Ishikawa (cell line): ENCODE results near the gene CMTR1.

ENCODE experiments used
- CEBPB ChIP-seq: IDR thresholded peaks from 2 replicates; pipeline ENCODE4 v1.6.1; 2012
- CREB1 ChIP-seq: IDR thresholded peaks from 2 replicates; pipeline ENCODE4 v1.6.1; 2012; ENCODE audit warnings: low read depth
- EGR1 ChIP-seq: IDR thresholded peaks from 2 replicates; pipeline ENCODE4 v1.6.1; 2012
- EP300 ChIP-seq: IDR thresholded peaks from 2 replicates; pipeline ENCODE4 v1.6.1; 2012; ENCODE audit warnings: borderline replicate concordance
- FOXM1 ChIP-seq: IDR thresholded peaks from 2 replicates; pipeline ENCODE4 v1.6.1; 2012; ENCODE audit warnings: low read depth, borderline replicate concordance
- MAX ChIP-seq: IDR thresholded peaks from 2 replicates; pipeline ENCODE4 v1.6.1; 2012
- NFIC ChIP-seq: IDR thresholded peaks from 2 replicates; pipeline ENCODE4 v1.6.1; 2012
- RAD21 ChIP-seq: IDR thresholded peaks from 2 replicates; pipeline ENCODE4 v1.6.1; 2012; ENCODE audit warnings: low read depth
- REST ChIP-seq: IDR thresholded peaks from 2 replicates; pipeline ENCODE4 v1.6.1; 2012; ENCODE audit warnings: low read depth, mild to moderate bottlenecking
- TAF1 ChIP-seq: IDR thresholded peaks from 2 replicates; pipeline ENCODE4 v1.6.1; 2012; ENCODE audit warnings: low read depth, mild to moderate bottlenecking
- TCF12 ChIP-seq: IDR thresholded peaks from 2 replicates; pipeline ENCODE4 v1.6.1; 2012; ENCODE audit warnings: low read depth
- TEAD4 ChIP-seq: IDR thresholded peaks from 2 replicates; pipeline ENCODE4 v1.6.1; 2012
- USF1 ChIP-seq: IDR thresholded peaks from 2 replicates; pipeline ENCODE4 v1.6.1; 2012
- YY1 ChIP-seq: IDR thresholded peaks from 2 replicates; pipeline ENCODE4 v1.6.1; 2012; ENCODE audit warnings: low read depth
- ZBTB7A ChIP-seq: IDR thresholded peaks from 2 replicates; pipeline ENCODE4 v1.6.1; 2012; ENCODE audit warnings: low read depth

Gene CMTR1

GRCh38 chr6:37499433-37500293 is 66.6 kb downstream of the CMTR1 start, which contains the start of gene CCDC167:
CCDC167 (minus strand) TSS chr6:37499893; CDS start chr6:37499863, 30 bp downstream.
- TF ChIP-seq CEBPB, result no peak
- no peak for TF ChIP-seq REST
- TF ChIP-seq EP300, result no peak
- peak; percentile 64 for TF ChIP-seq TCF12
- peak; percentile 92 for TF ChIP-seq MAX
- peak; percentile 20; the same call in 1 of the 2 replicates for TF ChIP-seq FOXM1
- peak; percentile 81 for TF ChIP-seq USF1
- peak; percentile 100 for TF ChIP-seq YY1
- peak; percentile 87 for TF ChIP-seq EGR1
- TF ChIP-seq CREB1, result no peak; the same call in none of the 2 replicates
- no peak for TF ChIP-seq NFIC
- peak; percentile 52; the same call in 1 of the 2 replicates for TF ChIP-seq TAF1
- TF ChIP-seq ZBTB7A, result peak; percentile 55; the same call in 1 of the 2 replicates

- no peak for TF ChIP-seq YY1
- TF ChIP-seq TCF12, result no peak
- TF ChIP-seq EGR1, result no peak
- TF ChIP-seq TEAD4, result no peak
- no peak for TF ChIP-seq EP300
- TF ChIP-seq NFIC, result no peak
- TF ChIP-seq MAX, result no peak
- TF ChIP-seq REST, result no peak
- TF ChIP-seq CEBPB, result no peak
- no peak for TF ChIP-seq ZBTB7A
- no peak for TF ChIP-seq FOXM1
- TF ChIP-seq RAD21, result no peak
- no peak for TF ChIP-seq CREB1
- no peak for TF ChIP-seq USF1
- no peak for TF ChIP-seq TAF1
Measured at GRCh38 chr6:37500294-37500608, 67.2 kb downstream of the CMTR1 start.

- TF ChIP-seq MAX (no peak), EGR1 (no peak), CREB1 (no peak), TCF12 (no peak), TAF1 (no peak), TEAD4 (no peak), USF1 (no peak), YY1 (no peak), NFIC (no peak), CEBPB (no peak), REST (no peak), EP300 (no peak), RAD21 (no peak), ZBTB7A (no peak), FOXM1 (no peak)
Measured at GRCh38 chr6:37501632-37502491, 68.8 kb downstream of the CMTR1 start.
